HG03575 (cell line): ENCODE data around the gene SLC12A7.
"Not testable (repeated sequence)": the region's sequence is repeated elsewhere in the genome, so short reads cannot be mapped to it uniquely, and the experiment has no call there.

Experiments used
- ATAC-seq: cut with Tn5 transposase; IDR thresholded peaks from one replicate; pipeline ENCODE4 v1.9.1; 2021; ENCODE audit not compliant: unreplicated experiment, insufficient number of reproducible peaks, low FRiP score; ENCODE audit errors: extremely low read depth

The SLC12A7 gene

DNA sequence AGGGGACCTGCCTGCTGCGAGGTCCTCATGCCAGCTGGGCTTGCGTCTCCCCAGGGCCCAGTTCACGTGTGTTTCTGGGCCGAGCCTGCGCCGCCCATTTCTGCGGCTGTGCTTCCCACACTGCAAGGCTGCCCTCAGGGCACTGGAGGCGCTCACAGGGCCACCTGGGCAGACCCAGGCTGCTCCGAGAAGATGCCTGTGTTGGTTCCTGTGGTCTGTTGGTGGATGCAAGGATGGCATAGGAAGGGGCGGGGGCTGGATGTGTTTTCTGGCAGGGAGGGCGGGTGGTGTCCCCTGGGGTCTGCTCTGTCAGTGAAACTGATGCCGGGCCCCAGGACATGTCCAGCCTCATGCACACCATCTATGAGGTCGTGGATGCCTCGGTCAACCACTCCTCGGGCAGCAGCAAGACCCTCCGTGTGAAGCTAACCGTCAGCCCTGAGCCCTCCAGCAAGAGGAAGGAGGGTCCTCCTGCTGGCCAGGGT, 77.4 kb downstream of the SLC12A7 start:
- ATAC-seq: no peak

GRCh38 chr5:1033606-1034420, 78.0 kb downstream of the SLC12A7 start:
- ATAC-seq: no peak

GRCh38 chr5:1033178-1033577, 78.7 kb downstream of the SLC12A7 start:
- ATAC-seq: no peak

DNA sequence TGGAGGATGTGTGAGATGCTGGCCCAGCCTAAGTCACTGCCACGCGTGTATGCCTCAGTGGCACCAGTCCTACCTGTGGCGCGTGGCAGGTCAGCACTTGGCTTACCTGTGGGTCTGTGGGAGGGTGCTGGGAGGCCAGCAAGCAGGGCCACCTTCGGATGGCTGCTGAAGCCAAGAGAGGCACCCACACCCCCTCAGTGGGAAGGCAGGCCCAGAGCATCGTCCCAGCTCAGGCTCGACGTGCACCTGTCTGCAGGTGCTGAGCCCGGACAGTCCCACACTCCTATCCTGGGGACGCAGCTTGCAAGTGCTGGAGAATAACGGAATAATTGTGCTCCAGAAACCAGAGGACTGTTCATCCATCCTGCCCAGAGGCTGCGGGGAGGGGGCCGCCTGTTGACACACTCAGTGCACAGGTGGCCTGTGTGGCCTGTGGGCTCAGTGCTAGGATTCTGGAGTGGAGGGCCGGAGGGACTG, 79.3 kb downstream of the SLC12A7 start:
- no peak for ATAC-seq

GRCh38 chr5:1032011-1032410, 79.9 kb downstream of the SLC12A7 start:
- ATAC-seq: no peak

GRCh38 chr5:1031306-1031959, 80.4 kb downstream of the SLC12A7 start:
- ATAC-seq: no peak

DNA sequence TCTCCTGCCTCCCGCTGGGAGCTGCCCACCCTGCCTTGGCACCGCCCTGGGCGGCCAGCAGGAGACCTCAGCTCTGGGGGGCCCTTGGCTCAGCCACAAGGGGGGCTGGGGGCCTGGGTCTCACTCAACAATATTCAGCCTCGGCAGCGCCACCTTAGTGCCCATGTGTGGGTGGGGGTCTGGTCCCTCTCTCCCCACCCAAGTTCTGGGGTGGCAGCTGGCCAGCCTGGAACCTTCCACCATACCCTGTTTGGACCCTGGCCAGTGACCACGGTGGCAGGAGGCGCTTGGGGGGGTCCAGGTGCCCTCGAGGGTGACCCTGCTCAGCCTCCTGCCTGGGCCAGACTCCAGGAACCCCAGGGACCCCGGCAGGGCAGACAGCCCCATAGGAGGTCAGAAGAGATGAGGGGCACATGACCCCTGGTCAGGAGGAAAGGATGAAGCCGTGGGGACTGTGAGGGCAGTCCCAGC, 81.0 kb downstream of the SLC12A7 start:
- ATAC-seq: no peak

DNA sequence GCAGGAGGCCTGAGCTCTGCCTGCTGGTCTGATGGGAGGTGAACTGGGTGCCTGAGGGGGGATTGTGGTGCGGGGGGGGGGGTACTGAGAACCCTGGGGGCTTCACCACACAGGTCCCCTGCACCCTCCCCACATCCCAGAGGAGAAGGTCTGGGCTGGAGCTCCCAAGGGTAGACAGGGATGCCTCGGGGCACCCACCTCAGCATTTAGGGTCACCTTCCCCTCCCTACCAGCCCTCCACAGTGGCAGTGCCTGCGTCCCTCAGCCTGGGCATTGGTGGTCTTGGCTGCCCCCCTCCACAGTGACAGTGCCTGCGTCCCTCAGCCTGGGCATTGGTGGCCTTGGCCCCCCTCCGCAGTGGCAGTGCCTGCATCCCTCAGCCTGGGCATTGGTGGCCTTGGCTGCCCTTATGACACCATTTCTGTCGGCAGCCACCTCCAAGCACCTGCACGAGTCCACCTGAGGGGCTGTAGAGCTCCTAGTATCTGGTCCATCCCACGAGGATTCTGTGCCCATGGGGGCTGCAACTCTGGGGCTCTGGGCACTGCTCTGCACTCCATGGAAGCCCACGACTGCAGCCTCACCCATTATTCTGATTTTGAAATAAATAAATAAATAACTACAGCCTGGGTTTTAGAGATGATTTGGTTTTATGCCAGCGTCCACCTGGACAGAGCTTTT, 81.8 kb downstream of the SLC12A7 start:
- no peak for ATAC-seq

DNA sequence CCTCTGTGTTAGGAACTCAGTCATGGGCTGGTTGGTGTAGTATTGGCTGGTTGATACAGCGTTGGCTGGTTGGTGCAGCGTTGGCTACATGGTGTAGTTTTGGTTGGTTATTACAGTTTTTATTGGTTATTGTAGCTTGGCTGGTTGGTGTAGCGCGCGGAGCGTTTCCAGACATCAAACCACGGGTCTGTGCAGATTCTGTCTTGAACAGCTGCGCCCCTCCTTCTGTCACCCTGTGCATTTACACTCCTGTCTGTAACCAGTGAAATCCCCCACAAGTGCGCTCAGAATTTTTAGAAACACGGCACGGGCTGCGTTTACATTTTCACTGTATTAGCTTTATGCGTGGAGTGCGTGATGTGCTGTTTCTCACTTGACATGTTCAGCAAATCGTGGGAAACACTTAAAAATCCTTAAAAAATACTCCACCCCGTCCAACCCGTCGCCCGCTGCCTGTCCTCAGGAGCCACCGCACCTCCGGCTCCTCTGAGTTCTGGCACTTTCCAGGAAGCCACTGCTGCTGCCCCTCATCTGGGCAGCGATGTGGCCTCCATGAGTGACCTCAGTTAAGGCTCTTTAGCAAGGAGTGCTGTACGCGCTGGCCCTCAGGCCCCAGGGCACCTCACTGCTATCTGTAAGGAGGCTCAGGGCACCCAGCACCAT, 82.5 kb downstream of the SLC12A7 start:
- ATAC-seq: no peak

- ATAC-seq: no peak
Measured at GRCh38 chr5:1028481-1029281, 83.2 kb downstream of the SLC12A7 start.

GRCh38 chr5:1027631-1028441, 84.0 kb downstream of the SLC12A7 start:
- no peak for ATAC-seq

- ATAC-seq: no peak
Measured at GRCh38 chr5:1026700-1027621, 84.9 kb downstream of the SLC12A7 start.

DNA sequence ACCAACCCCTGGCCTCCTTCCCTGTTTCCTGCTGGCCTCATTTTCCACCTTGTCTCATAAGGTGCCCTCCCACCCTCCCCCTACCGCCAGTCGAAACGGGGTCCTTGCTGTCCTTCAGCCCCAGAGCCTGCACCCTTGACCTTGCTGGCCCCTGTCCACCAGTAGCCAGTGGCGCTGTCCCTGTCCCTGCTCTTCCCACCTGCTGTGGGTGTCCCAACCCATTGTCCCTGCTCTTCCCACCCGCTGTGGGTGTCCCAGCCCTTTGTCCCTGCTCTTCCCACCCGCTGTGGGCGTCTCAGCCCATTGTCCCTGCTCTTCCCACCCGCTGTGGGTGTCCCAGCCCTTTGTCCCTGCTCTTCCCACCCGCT, 89.9 kb downstream of the SLC12A7 start:
- ATAC-seq: not testable (repeated sequence)

DNA sequence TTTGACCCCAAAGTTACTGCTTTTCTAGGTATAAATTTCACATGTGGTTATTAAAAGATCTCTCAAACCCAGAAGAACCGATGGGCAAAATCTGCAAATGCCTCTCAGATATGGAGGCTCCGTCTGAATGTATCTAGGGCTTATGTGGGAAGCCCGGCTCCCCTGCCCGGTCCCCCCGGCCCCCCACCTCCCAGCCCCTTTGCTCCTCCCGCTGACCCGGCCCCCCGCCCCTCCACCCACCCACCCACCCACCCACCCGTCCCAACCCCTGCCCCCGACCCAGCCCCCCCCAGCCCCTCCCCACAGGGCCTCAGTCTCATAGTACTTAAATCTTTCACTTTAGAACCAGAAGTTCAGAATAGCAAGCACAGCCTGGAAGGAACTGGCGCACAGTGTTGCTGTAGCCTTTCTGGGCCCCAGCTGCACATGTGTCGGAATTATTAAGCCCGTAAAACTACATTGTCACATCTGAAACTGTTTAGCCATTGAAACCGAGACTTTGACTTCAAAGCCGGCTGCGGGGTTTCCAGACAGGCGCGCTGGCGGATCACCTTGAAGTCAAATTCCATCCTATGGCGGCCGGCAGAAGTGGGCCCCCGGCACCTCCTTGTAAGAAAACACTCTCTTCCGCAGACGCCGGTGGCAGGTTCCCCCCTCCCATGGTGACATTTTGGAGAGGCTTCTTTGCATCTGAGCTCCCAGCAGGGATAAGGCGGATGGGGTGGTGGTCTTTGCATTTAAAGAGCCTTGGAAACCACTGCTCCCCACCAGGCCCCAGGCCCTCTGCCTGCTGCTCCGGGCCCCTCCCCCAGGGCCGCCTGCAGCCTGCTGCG, 90.5 kb downstream of the SLC12A7 start:
- ATAC-seq: no peak

DNA sequence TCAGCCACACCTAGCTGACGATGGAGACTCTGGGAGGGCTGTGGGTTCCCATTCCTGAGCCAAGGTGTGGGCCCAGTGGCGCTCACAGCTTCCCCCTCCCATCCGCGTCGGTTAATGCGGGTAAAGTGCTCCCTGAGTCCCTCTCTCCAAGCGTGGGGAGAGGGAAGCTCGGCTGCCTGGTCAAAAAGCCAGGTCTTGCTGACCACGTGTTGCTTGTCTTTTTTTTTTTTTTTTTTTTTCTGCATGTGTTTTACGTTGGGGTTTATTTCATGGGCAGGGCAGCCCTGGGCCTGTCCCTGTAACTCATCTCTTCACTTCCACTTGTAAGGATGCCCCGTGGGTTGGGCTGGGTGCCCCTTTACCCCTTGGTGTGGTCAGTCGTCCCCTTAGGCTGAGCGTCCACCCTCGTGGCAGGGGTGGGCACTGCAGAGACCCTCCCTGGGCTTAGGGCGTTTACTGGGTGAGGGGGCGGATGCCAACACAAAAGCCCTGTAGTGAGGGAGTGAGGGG, 91.4 kb downstream of the SLC12A7 start:
- no peak for ATAC-seq
